ENCODE measurements around the gene HOXA5.

Gene HOXA5

GRCh38 chr7:27124096-27124901 lies 19.2 kb downstream of the HOXA5 start:
- FAIRE-seq, result no peak
- no peak for DNase-seq (ENCODE audit: insufficient read length, low spot score)

GRCh38 chr7:27123477-27124053 lies 19.9 kb downstream of the HOXA5 start:
- FAIRE-seq (no peak), DNase-seq (ENCODE audit: insufficient read length, low spot score) (no peak)

GRCh38 chr7:27123007-27123476 lies 20.4 kb downstream of the HOXA5 start:
- DNase-seq (ENCODE audit: insufficient read length, low spot score) (no peak), FAIRE-seq (no peak)

GRCh38 chr7:27122077-27122910 lies 21.2 kb downstream of the HOXA5 start:
- DNase-seq (ENCODE audit: insufficient read length, low spot score), result no peak

GRCh38 chr7:27121684-27122076 lies 21.8 kb downstream of the HOXA5 start:
- DNase-seq (ENCODE audit: insufficient read length, low spot score) (no peak), FAIRE-seq (no peak)

More at GRCh38 chr7:27122077-27122910, 21.2 kb downstream of the HOXA5 start:
- FAIRE-seq, result no peak

- DNase-seq (ENCODE audit: insufficient read length, low spot score) (no peak), FAIRE-seq (no peak)
Measured at GRCh38 chr7:27119412-27119911, 24.0 kb downstream of the HOXA5 start.

- no peak for FAIRE-seq
- DNase-seq (ENCODE audit: insufficient read length, low spot score), result no peak
Measured at GRCh38 chr7:27118580-27118979, 24.9 kb downstream of the HOXA5 start.

GRCh38 chr7:27117887-27118491 lies 25.5 kb downstream of the HOXA5 start:
- DNase-seq (ENCODE audit: insufficient read length, low spot score) (no peak), FAIRE-seq (no peak)

GRCh38 chr7:27116962-27117886 lies 26.3 kb downstream of the HOXA5 start:
- DNase-seq (ENCODE audit: insufficient read length, low spot score), result no peak

GRCh38 chr7:27116031-27116961 lies 27.2 kb downstream of the HOXA5 start:
- no peak for FAIRE-seq
- no peak for DNase-seq (ENCODE audit: insufficient read length, low spot score)

More at GRCh38 chr7:27116962-27117886, 26.3 kb downstream of the HOXA5 start:
- FAIRE-seq, result no peak

- no peak for DNase-seq (ENCODE audit: insufficient read length, low spot score)
- FAIRE-seq, result no peak
Measured at GRCh38 chr7:27115221-27116026, 28.1 kb downstream of the HOXA5 start.

GRCh38 chr7:27114881-27115220 lies 28.6 kb downstream of the HOXA5 start:
- no peak for FAIRE-seq
- no peak for DNase-seq (ENCODE audit: insufficient read length, low spot score)

- no peak for DNase-seq (ENCODE audit: insufficient read length, low spot score)
Measured at GRCh38 chr7:27113991-27114769, 29.3 kb downstream of the HOXA5 start.

GRCh38 chr7:27112955-27113949 lies 30.2 kb downstream of the HOXA5 start:
- FAIRE-seq (no peak), DNase-seq (ENCODE audit: insufficient read length, low spot score) (no peak)

More at GRCh38 chr7:27113991-27114769, 29.3 kb downstream of the HOXA5 start:
- no peak for FAIRE-seq

- DNase-seq (ENCODE audit: insufficient read length, low spot score) (no peak), FAIRE-seq (no peak)
Measured at GRCh38 chr7:27112361-27112760, 31.1 kb downstream of the HOXA5 start.

GRCh38 chr7:27111751-27112277 lies 31.7 kb downstream of the HOXA5 start:
- DNase-seq (ENCODE audit: insufficient read length, low spot score) (no peak), FAIRE-seq (no peak)

Data from GM19239 (cell line).